HL-60 (cell line): ENCODE measurements around the gene CARS2.

Experiments used
- DNase-seq, 2 experiments: peaks; one replicate each; pipeline ENCODE4 v3.0.0-alpha.2; 2010 to 2020; ENCODE audit warnings: low read depth in 1 of 2, low spot score in 1 of 2
- H3K27ac ChIP-seq: fragments of 250-450 bp; sonication (Bioruptor Pico); replicated peaks from 2 replicates; pipeline ENCODE4 v1.5.1; 2020; ENCODE audit warnings: mild to moderate bottlenecking, moderate library complexity
- H3K27me3 ChIP-seq: fragments of 250-450 bp; sonication (Bioruptor Pico); 2 replicates; pipeline ENCODE4 v1.5.1; 2021; ENCODE audit warnings: mild to moderate bottlenecking, moderate library complexity; ENCODE audit not compliant: insufficient read depth, poor library complexity, severe bottlenecking
- H3K4me3 ChIP-seq: replicated peaks from 2 replicates; pipeline ENCODE4 v1.5.1; 2011; ENCODE audit warnings: mild to moderate bottlenecking, control low read depth, low read length; ENCODE audit not compliant: insufficient read depth
- GABPA ChIP-seq: IDR thresholded peaks from 2 replicates; pipeline ENCODE4 v1.6.1; 2012; ENCODE audit warnings: low read depth
- POLR2AphosphoS5 ChIP-seq: IDR thresholded peaks from 2 replicates; pipeline ENCODE4 v1.6.1; 2012; ENCODE audit warnings: low read depth
- SPI1 ChIP-seq: IDR thresholded peaks from 2 replicates; pipeline ENCODE4 v1.6.1; 2012; ENCODE audit warnings: low read depth, mild to moderate bottlenecking, borderline replicate concordance
- long read RNA-seq: library from polyadenylated mRNA; unstranded; transcript quantifications from one replicate; pipeline ENCODE4 v2.0.0, GENCODE V29; 2020
- TF ChIP-seq, protein P1 (sequence below): IDR thresholded peaks from one replicate; pipeline ENCODE4 v1.5.1; 2011; ENCODE audit warnings: low read length, control low read depth, inconsistent platforms; ENCODE audit not compliant: insufficient read depth
- TF ChIP-seq, protein P2 (sequence below): IDR thresholded peaks from 2 replicates; pipeline ENCODE4 v1.6.1; 2012; ENCODE audit warnings: low read depth; ENCODE audit not compliant: insufficient replicate concordance

Gene CARS2
- long read RNA-seq, partial matches to known transcripts: 3 of 22 reads
- long read RNA-seq, other reads (novel, unspliced or antisense): 13 of 22 reads

- Histone ChIP-seq H3K27ac (peak within 1 kb of the TSS; percentile 79), H3K27me3 (no peaks in the 10 kb centered on the region), H3K4me3 (peak within 1 kb of the TSS; percentile 79)
- peak; percentile 71; the same call in 1 of the 2 replicates for TF ChIP-seq POLR2AphosphoS5
- TF ChIP-seq, protein P1, sequence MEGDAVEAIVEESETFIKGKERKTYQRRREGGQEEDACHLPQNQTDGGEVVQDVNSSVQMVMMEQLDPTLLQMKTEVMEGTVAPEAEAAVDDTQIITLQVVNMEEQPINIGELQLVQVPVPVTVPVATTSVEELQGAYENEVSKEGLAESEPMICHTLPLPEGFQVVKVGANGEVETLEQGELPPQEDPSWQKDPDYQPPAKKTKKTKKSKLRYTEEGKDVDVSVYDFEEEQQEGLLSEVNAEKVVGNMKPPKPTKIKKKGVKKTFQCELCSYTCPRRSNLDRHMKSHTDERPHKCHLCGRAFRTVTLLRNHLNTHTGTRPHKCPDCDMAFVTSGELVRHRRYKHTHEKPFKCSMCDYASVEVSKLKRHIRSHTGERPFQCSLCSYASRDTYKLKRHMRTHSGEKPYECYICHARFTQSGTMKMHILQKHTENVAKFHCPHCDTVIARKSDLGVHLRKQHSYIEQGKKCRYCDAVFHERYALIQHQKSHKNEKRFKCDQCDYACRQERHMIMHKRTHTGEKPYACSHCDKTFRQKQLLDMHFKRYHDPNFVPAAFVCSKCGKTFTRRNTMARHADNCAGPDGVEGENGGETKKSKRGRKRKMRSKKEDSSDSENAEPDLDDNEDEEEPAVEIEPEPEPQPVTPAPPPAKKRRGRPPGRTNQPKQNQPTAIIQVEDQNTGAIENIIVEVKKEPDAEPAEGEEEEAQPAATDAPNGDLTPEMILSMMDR: no peak
- DNase-seq: peak; percentile 84 to 99
Observed at GRCh38 chr13:110705826-110706569, at the start of gene CARS2. Gene CARS2 (minus strand): TSS chr13:110706116. CDS start chr13:110706093, 23 bp downstream.

GRCh38 chr13:110748271-110748670 lies 42.4 kb upstream of the CARS2 start:
- TF ChIP-seq, protein P1: no peak
- TF ChIP-seq, protein P2, sequence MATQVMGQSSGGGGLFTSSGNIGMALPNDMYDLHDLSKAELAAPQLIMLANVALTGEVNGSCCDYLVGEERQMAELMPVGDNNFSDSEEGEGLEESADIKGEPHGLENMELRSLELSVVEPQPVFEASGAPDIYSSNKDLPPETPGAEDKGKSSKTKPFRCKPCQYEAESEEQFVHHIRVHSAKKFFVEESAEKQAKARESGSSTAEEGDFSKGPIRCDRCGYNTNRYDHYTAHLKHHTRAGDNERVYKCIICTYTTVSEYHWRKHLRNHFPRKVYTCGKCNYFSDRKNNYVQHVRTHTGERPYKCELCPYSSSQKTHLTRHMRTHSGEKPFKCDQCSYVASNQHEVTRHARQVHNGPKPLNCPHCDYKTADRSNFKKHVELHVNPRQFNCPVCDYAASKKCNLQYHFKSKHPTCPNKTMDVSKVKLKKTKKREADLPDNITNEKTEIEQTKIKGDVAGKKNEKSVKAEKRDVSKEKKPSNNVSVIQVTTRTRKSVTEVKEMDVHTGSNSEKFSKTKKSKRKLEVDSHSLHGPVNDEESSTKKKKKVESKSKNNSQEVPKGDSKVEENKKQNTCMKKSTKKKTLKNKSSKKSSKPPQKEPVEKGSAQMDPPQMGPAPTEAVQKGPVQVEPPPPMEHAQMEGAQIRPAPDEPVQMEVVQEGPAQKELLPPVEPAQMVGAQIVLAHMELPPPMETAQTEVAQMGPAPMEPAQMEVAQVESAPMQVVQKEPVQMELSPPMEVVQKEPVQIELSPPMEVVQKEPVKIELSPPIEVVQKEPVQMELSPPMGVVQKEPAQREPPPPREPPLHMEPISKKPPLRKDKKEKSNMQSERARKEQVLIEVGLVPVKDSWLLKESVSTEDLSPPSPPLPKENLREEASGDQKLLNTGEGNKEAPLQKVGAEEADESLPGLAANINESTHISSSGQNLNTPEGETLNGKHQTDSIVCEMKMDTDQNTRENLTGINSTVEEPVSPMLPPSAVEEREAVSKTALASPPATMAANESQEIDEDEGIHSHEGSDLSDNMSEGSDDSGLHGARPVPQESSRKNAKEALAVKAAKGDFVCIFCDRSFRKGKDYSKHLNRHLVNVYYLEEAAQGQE: no peak
- no peak for TF ChIP-seq POLR2AphosphoS5
- TF ChIP-seq SPI1: no peak
- TF ChIP-seq GABPA: no peak
- Histone ChIP-seq H3K27me3 (no peaks in the 10 kb centered on the region), H3K4me3 (no peak overlapping the region), H3K27ac (no peak overlapping the region)
- no peak for DNase-seq

GRCh38 chr13:110746438-110746837 lies 40.5 kb upstream of the CARS2 start:
- TF ChIP-seq POLR2AphosphoS5 (no peak), SPI1 (no peak), GABPA (no peak)
- TF ChIP-seq, protein P1: no peak
- TF ChIP-seq, protein P2: no peak
- no peaks in the 10 kb centered on the region for H3K27me3 ChIP-seq
- no peak overlapping the region for H3K27ac ChIP-seq
- DNase-seq: no peak
- H3K4me3 ChIP-seq: no peak overlapping the region
